Bronchial epithelial cell (primary cell): ENCODE measurements around the gene CAPN7. TPM values are rescaled to one million over a fixed set of nuclear protein-coding genes. Genes with fewer than 3 reads are reported as not detected.

Experiments
- DNase-seq: peaks from one replicate; pipeline ENCODE4 v3.0.0-alpha.2; 2010; ENCODE audit warnings: low read depth
- FAIRE-seq: peaks from 2 replicates; lab custom pipeline; 2011; peaks lifted over from hg19 to GRCh38; lab: Jason Lieb, UNC
- H3K27me3 ChIP-seq: 2 replicates; pipeline ENCODE4 v1.5.1; 2011; ENCODE audit warnings: low read length; ENCODE audit not compliant: control insufficient read depth, insufficient read depth
- H3K36me3 ChIP-seq: 2 replicates; pipeline ENCODE4 v1.5.1; 2011; ENCODE audit warnings: low read length; ENCODE audit not compliant: control insufficient read depth, insufficient read depth
- H3K4me3 ChIP-seq: 2 replicates; pipeline ENCODE4 v1.5.1; 2011; ENCODE audit warnings: mild to moderate bottlenecking, low read depth, low read length, control low read depth
- total RNA-seq: library from RNA; depleted of rRNA; stranded (reverse); fragments of >200 nt; gene quantifications from 2 replicates; pipeline ENCODE4 v1.2.1, GENCODE V29; 2014
- TF ChIP-seq, protein P1 (sequence below): IDR thresholded peaks from 2 replicates; pipeline ENCODE4 v1.5.1; 2011; ENCODE audit warnings: mild to moderate bottlenecking, moderate library complexity, low read length, control low read depth, inconsistent platforms; ENCODE audit not compliant: insufficient read depth, severe bottlenecking

Gene CAPN7
- total RNA-seq, 1 donor from 2014 or later = 34.2 TPM

DNA sequence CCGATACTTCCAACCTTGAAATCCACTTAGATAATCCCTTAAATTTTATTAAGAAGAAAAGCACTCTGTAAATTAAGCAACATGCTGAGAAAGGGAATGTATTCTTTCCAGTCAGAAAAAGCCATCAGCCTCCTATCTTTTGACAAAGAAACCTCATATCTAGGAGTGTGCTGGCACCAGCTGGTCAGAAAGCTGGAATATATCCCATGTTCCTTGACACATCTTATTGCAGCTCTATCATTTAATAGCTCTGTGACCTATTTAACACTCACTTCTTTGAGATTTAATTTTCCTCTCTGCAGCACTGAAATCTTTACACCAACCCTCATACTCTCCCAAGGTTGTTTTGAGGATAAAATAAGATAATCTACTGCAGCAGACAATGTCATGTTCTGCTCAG is 30.4 kb upstream of the CAPN7 start:
- TF ChIP-seq, protein P1, sequence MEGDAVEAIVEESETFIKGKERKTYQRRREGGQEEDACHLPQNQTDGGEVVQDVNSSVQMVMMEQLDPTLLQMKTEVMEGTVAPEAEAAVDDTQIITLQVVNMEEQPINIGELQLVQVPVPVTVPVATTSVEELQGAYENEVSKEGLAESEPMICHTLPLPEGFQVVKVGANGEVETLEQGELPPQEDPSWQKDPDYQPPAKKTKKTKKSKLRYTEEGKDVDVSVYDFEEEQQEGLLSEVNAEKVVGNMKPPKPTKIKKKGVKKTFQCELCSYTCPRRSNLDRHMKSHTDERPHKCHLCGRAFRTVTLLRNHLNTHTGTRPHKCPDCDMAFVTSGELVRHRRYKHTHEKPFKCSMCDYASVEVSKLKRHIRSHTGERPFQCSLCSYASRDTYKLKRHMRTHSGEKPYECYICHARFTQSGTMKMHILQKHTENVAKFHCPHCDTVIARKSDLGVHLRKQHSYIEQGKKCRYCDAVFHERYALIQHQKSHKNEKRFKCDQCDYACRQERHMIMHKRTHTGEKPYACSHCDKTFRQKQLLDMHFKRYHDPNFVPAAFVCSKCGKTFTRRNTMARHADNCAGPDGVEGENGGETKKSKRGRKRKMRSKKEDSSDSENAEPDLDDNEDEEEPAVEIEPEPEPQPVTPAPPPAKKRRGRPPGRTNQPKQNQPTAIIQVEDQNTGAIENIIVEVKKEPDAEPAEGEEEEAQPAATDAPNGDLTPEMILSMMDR = no peak
- DNase-seq (no peak), FAIRE-seq (no peak)
- Histone ChIP-seq H3K27me3 (peaks cover 6% of the 10 kb centered on the region), H3K4me3 (no peak overlapping the region), H3K36me3 (no peaks in the 10 kb centered on the region)

DNA sequence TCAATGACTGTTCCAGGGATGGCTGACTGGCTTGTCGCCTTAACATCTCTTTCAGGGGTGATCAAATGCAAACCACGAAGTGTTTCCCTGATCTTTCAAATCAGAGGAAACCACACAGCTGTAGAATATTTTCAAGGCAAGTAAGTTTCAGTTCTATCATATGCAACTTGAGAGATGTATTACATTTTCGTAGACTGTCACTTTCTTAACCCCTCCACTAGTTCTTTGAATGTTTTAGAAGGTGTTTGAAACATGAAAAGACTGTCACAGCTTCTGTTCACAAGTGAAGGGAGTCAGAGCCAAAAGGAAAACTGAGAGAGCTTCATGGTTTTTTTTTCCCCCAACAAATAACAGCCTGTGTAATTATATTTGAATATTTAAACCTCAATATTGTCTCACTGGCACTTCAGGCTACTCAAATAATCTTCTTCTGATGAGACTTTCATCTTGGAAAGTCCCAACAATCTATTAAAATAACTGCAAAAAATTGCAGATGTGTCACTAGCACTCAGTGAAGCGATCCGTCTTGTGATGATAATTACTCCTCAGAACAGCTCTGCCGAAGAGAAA is 25.9 kb upstream of the CAPN7 start:
- H3K27me3 ChIP-seq = peaks cover 6% of the 10 kb centered on the region
- H3K4me3 ChIP-seq = no peak overlapping the region
- TF ChIP-seq, protein P1 = no peak
- FAIRE-seq (no peak), DNase-seq (no peak)
- no peaks in the 10 kb centered on the region for H3K36me3 ChIP-seq

DNA sequence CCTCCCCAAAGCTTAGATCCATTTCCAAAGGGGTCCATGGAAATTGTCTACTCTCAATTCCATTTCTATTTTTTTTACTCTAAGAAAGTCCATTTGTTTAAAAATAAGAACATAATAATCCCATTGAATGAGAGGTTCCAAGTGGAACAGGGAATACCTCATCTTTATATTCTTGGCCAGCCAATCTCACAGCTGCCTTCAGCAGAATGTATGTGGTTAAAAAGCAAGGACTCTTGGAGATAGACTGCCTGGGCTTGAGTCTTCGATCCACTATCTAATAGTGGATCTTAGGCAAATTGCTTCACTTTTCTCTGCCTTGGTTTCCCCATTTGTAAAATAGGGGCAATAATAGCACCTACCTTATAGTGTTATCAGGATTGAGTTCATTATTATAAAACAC is 24.5 kb upstream of the CAPN7 start:
- TF ChIP-seq, protein P1 = no peak
- DNase-seq (no peak), FAIRE-seq (no peak)

DNA sequence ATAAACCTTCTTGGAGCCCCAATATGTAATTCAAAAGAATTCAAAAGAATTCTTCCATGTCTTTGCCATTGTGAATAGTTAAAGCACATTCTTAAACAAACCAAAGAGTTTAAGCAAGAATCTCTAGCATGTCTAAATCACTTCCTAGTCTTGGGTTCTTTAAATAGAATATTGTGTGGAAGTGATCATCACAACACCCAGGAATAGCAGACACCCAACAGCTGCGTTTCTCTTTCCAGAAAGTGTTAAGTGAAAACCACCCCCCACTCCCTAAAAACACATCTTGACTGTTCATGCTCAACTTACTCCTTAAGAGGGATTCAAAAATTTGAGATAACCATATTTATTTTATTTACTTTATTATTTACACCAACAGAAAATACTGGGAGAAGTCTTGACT is 24.1 kb upstream of the CAPN7 start:
- H3K36me3 ChIP-seq = no peaks in the 10 kb centered on the region
- peaks cover 6% of the 10 kb centered on the region for H3K27me3 ChIP-seq
- FAIRE-seq = no peak

More for the DNA sequence above, 24.5 kb upstream of the CAPN7 start:
- Histone ChIP-seq H3K27me3 (peaks cover 6% of the 10 kb centered on the region), H3K4me3 (no peak overlapping the region), H3K36me3 (no peaks in the 10 kb centered on the region)

DNA sequence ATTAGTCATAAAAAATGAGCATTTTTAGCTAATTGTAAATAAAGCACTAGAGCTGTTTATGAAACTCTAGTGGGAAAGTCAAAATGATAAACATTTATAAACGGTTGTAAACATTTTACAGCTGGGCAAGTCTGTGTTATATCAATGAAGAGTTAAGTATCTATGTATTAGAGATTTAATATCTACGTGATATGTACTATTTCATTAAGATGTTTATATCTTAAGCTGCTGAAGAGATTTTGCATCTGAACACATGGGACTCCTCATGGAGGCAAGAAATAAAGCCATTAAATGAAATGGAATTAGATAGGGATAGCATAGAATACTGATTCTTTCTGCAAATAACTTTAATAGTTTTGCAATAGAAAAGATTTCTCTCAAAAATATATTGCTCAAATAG is 23.0 kb upstream of the CAPN7 start:
- DNase-seq (no peak), FAIRE-seq (no peak)
- no peak overlapping the region for H3K4me3 ChIP-seq
- H3K27me3 ChIP-seq = peaks cover 6% of the 10 kb centered on the region
- TF ChIP-seq, protein P1 = no peak
- no peaks in the 10 kb centered on the region for H3K36me3 ChIP-seq

More for the DNA sequence above, 24.1 kb upstream of the CAPN7 start:
- no peak for DNase-seq
- no peak overlapping the region for H3K4me3 ChIP-seq
- TF ChIP-seq, protein P1 = no peak

DNA sequence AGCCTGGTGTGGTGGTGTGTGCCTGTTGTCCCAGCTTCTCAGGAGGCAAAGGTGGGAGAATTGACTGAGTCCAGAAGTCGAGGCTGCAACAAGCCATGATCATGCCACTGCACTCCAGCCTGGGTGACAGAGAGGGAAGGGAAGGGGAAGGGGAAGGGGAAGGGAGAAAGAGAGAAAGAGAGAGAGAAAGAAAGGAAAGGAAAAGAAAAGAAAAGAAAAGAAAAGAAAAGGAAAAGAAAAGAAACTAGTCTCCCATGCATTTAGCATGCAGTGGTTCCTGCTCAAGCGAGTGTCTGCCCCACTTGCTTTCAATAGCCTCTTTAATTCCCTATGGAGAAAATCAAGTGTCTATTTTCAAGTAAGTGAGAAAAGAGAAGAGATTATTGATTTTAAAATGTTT is 20.6 kb upstream of the CAPN7 start:
- peaks cover 2% of the 10 kb centered on the region for H3K27me3 ChIP-seq
- no peak for FAIRE-seq
- no peaks in the 10 kb centered on the region for H3K36me3 ChIP-seq
- TF ChIP-seq, protein P1 = no peak
- H3K4me3 ChIP-seq = no peak overlapping the region
- DNase-seq = no peak
